G401.6 (cell line): ENCODE measurements around the gene CD72.

ENCODE experiments used
- FAIRE-seq: peaks from 2 replicates; lab custom pipeline; 2012; peaks lifted over from hg19 to GRCh38; lab: Jason Lieb, UNC

The CD72 gene

DNA sequence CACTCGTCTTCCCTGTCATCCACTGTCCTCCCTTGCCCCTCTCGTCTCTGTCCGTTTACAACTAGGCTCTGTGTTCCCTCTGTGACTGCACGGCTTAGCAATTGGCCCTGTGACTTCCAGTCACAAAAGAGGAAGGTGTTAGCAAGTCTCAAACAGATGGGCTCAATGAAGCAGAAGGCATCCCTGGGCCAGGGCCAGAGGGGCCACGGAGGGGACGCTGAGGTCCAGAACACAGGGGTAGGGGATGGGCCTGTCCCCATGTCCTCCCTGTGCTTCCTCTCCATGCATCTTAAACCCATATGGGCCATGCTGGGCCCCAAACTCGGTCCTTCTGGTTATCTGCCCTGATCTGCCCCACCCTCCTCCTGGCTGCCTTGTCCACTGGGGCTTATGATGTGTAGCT lies at the start of gene CD72:
Gene CD72, minus strand, starts transcription at position 89 of the 403 bp plus-strand sequence. CDS start 110 bp downstream, outside the sequence.
- FAIRE-seq: no peak

GRCh38 chr9:35667939-35668338 lies 49.7 kb upstream of the CD72 start:
- FAIRE-seq: no peak

DNA sequence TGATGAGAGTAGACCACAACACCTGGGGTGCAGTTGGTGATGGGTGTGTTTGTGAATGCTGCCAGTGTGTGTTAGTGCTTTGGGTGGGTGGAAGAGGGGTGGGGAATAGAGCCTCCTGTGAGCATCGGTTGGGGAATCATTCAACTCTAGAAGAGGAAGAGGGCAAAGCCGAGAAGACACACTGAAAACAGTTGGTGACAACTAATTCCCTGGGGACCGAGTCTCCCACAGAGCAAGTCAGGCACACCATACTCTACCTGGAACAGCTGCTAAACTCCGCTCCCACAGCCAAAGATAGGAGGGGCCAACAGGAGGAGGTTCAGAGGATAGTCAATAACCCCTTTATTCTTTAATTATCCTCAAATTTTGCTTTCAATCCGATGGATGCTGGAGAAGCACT lies 48.3 kb upstream of the CD72 start:
- no peak for FAIRE-seq

DNA sequence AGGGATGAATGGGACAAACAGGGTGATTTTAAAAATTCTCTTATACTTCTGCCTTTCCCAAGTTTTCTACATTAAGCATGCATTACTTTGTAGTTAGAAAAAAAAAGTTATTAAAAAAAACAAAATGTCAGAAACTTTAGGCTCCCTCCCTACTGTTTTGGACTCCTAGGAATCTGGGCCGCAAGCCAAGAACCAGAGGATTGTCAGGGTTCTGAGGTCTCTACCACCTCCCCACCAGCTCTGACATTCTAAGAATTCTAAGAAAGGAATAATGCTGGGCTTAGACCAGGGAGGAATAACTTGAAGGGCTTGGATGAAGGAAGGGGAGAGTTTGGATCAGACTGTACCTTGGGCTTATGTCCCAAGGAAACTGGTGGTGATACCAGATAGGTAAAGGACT lies 47.8 kb upstream of the CD72 start:
- no peak for FAIRE-seq

DNA sequence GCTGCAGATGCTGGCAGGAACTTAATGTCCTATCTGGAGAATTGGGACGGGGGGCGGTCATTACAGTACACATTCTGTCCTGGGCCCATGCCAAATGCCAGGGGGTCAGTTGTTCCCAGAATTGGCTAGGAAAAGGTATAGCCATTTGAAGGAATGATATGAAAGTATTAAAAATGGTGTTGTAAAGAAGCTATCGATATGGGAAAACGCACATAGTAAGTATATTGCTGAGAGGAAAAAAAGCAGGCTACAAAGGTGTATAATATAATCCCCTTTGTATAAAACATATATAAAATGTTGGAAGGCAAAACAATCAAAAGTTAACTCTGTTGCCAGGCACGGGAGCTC lies 47.2 kb upstream of the CD72 start:
- no peak for FAIRE-seq

GRCh38 chr9:35664531-35665470 lies 46.6 kb upstream of the CD72 start, which contains the start of gene ARHGEF39:
Gene ARHGEF39, minus strand, starts transcription at chr9:35665195. Its CDS starts 26 bp downstream, at chr9:35665169.
- no peak for FAIRE-seq

GRCh38 chr9:35662437-35662836 lies 44.2 kb upstream of the CD72 start:
- no peak for FAIRE-seq

GRCh38 chr9:35661756-35662350 lies 43.6 kb upstream of the CD72 start:
- no peak for FAIRE-seq

DNA sequence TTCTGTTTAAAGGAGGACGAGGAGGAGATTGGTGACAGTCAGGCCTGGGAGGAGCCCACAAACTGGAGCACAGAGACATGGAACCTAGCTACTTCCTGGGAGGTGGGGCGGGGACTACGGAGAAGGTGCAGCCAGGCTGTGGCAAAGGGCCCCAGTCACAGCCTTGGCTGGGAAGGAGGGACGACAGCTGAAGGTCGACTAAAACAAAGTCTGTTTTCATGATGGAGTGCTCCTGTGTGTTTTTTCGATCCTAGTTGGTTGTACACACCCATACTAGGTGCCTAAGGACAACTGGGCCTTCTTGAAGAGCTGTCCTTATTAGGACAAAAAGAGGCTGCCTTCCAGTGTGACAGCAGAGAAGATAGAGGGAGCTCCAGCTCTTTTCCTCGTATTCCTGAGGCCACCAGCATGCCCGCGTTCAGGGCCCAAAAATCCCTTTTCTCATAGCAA lies 42.8 kb upstream of the CD72 start:
- peak; percentile 53 for FAIRE-seq

GRCh38 chr9:35659340-35659739 lies 41.1 kb upstream of the CD72 start:
- FAIRE-seq: no peak

DNA sequence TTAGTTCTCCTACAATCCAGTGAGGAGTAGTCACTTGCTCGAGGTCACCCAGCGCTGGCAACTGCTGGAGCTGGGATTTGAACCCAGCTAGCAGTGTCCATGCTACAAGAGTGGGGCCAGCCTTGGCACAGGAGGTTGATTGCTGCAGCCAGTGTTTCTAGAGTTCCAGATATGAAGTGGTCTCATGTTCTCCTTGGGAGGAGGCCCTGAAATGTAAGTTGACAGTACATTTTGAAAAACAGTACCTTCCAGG lies 40.7 kb upstream of the CD72 start:
- FAIRE-seq: no peak

GRCh38 chr9:35658137-35658967 lies 40.1 kb upstream of the CD72 start, which contains the start of gene CCDC107:
Gene CCDC107, plus strand, starts transcription at chr9:35658292. Its CDS starts 88 bp downstream, at chr9:35658380.
- no peak for FAIRE-seq

- FAIRE-seq: peak; percentile 79
Measured at GRCh38 chr9:35657546-35658136, 39.4 kb upstream of the CD72 start, which contains the start of gene RMRP. Gene RMRP, minus strand, starts transcription at chr9:35658019.

GRCh38 chr9:35656831-35657545 lies 38.8 kb upstream of the CD72 start:
- no peak for FAIRE-seq

DNA sequence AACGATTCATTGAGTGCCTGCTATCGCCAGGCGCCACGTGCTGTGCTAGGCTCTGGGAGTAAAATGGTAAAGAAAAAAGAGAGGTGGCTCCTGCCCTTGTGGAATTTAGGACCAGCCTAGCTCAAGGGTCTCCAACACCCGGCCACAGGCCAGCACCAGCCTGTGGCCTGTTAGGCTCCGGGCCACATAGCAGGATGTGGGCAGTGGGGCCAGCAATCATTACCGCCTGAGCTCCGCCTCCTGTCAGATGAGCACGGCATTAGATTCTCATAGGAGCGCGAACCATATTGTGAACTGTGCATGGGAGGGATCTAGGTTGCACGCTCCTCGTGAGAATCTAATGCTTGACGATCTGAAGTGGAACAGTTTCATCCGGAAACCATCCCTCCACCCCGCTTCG lies 38.1 kb upstream of the CD72 start:
- no peak for FAIRE-seq

DNA sequence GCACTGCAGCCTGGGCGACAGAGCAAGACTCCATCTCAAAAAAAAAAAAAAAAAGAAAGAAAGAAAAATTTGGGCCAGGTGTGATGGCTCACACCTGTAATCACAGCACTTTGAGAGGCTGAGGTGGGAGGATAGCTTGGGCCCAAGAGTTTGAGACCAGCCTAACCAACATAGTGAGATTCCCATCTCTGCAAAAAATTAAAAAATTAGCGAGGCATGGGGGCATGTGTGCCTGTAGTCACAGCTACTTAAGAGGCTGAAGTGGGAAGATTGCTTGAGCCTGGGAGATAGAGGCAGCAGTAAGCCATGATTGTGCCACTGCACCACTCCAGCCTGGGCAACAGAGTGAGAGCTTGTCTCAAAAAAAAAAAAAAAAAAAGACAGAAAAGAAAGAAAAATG lies 35.4 kb upstream of the CD72 start:
- FAIRE-seq: no peak

GRCh38 chr9:35652829-35653209 lies 34.6 kb upstream of the CD72 start:
- FAIRE-seq: no peak

- no peak for FAIRE-seq
Measured at GRCh38 chr9:35651956-35652828, 34.0 kb upstream of the CD72 start.

GRCh38 chr9:35650341-35651158 lies 32.3 kb upstream of the CD72 start, which contains the start of gene SIT1:
Gene SIT1, minus strand, starts transcription at chr9:35650931. Its CDS starts 78 bp downstream, at chr9:35650853.
- FAIRE-seq: no peak
